Measurements from ENCODE around the gene LRP6.
"Not testable (repeated sequence)": the region's sequence is repeated elsewhere in the genome, so short reads cannot be mapped to it uniquely, and the experiment has no call there.

LRP6 gene

GRCh38 chr12:12116677-12117076, 150.2 kb downstream of the LRP6 start:
- DNase-seq (ENCODE audit: low read depth), result no peak

GRCh38 chr12:12115514-12115913, 151.3 kb downstream of the LRP6 start:
- no peak for DNase-seq (ENCODE audit: low read depth)

- not testable (repeated sequence) for DNase-seq (ENCODE audit: low read depth)
These were observed 155.8 kb downstream of the LRP6 start for GRCh38 chr12:12110923-12111555.

- no peak for DNase-seq (ENCODE audit: low read depth)
These were observed 158.3 kb downstream of the LRP6 start for GRCh38 chr12:12108441-12109058.

GRCh38 chr12:12107678-12108077, 159.2 kb downstream of the LRP6 start:
- DNase-seq (ENCODE audit: low read depth), result no peak

GRCh38 chr12:12099102-12099501, 167.7 kb downstream of the LRP6 start:
- DNase-seq (ENCODE audit: low read depth), result no peak

- no peak for DNase-seq (ENCODE audit: low read depth)
These were observed 168.2 kb downstream of the LRP6 start for GRCh38 chr12:12098691-12099015.

- DNase-seq (ENCODE audit: low read depth), result no peak
These were observed 168.8 kb downstream of the LRP6 start for GRCh38 chr12:12097891-12098690.

GRCh38 chr12:12095021-12095420, 171.8 kb downstream of the LRP6 start:
- DNase-seq (ENCODE audit: low read depth), result peak; percentile 20

- no peak for DNase-seq (ENCODE audit: low read depth)
These were observed 172.4 kb downstream of the LRP6 start for GRCh38 chr12:12094481-12094880.

GRCh38 chr12:12091977-12092663, 174.7 kb downstream of the LRP6 start:
- no peak for DNase-seq (ENCODE audit: low read depth)

GRCh38 chr12:12091071-12091470, 175.8 kb downstream of the LRP6 start:
- no peak for DNase-seq (ENCODE audit: low read depth)

GRCh38 chr12:12088761-12089160, 178.1 kb downstream of the LRP6 start:
- DNase-seq (ENCODE audit: low read depth), result no peak

GRCh38 chr12:12088147-12088546, 178.7 kb downstream of the LRP6 start:
- no peak for DNase-seq (ENCODE audit: low read depth)

- DNase-seq (ENCODE audit: low read depth), result no peak
These were observed 179.2 kb downstream of the LRP6 start for GRCh38 chr12:12087693-12088034.

GRCh38 chr12:12086973-12087692, 179.7 kb downstream of the LRP6 start:
- no peak for DNase-seq (ENCODE audit: low read depth)

GRCh38 chr12:12086362-12086761, 180.5 kb downstream of the LRP6 start:
- DNase-seq (ENCODE audit: low read depth), result no peak

- no peak for DNase-seq (ENCODE audit: low read depth)
These were observed 183.2 kb downstream of the LRP6 start for GRCh38 chr12:12083688-12084087.

- DNase-seq (ENCODE audit: low read depth), result no peak
These were observed 184.9 kb downstream of the LRP6 start for GRCh38 chr12:12081836-12082497.

- no peak for DNase-seq (ENCODE audit: low read depth)
These were observed 187.6 kb downstream of the LRP6 start for GRCh38 chr12:12079291-12079690.

GRCh38 chr12:12072064-12072760, 194.6 kb downstream of the LRP6 start:
- no peak for DNase-seq (ENCODE audit: low read depth)
